Spleen (tissue), 7 donors: ENCODE measurements around the gene EDIL3.

Experiments
- POLR2A ChIP-seq, 3 donors: fragments of 450-650 bp; IDR thresholded peaks; one replicate each; pipeline ENCODE4 v1.5.1; 2017; ENCODE audit warnings: antibody characterized with exemption in 3 of 3, mild to moderate bottlenecking in 1 of 3
- TF ChIP-seq, protein P1 (sequence below), 11 experiments: fragments of 200-600 bp in 7 of 11; fragments of 450-650 bp in 4 of 11; sonication (generic) in 4 of 11; IDR thresholded peaks in 8 of 11; conservative IDR thresholded peaks in 3 of 11; 1 replicate in 7 of 11; 2 replicates in 4 of 11; pipeline versions ENCODE4 v1.4.0 to v1.8.0; 2016 to 2021; ENCODE audit warnings: antibody characterized with exemption in 11 of 11, inconsistent platforms in 4 of 11, mild to moderate bottlenecking in 1 of 11
- donor health status: DM: no; HTN: no; CAD: no; lungs with moderate emphysema.
- donor health status: DM: no; HTN: no; CAD: no.
- donor health status: DM: no; HTN: no; CAD: no.

DNA sequence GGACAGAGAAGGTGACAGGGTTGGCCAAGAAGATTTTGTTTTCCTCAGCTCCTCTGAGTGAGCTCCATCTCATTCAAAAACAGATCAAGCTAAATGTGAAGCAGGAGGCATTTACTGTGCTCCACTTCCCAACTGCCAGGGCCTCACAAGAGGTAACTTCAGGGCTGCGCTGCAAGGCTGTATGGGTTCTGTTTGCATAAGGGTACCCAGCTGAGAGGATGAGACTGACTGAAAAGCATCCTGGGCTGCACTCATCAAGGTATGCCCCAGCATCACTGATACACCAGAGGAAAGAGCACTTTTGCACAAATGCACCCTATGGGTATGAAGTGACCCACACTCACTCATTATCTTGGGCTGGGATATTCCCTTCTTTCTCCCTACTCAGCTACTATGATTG lies 347.8 kb downstream of the EDIL3 start:
- TF ChIP-seq, protein P1, sequence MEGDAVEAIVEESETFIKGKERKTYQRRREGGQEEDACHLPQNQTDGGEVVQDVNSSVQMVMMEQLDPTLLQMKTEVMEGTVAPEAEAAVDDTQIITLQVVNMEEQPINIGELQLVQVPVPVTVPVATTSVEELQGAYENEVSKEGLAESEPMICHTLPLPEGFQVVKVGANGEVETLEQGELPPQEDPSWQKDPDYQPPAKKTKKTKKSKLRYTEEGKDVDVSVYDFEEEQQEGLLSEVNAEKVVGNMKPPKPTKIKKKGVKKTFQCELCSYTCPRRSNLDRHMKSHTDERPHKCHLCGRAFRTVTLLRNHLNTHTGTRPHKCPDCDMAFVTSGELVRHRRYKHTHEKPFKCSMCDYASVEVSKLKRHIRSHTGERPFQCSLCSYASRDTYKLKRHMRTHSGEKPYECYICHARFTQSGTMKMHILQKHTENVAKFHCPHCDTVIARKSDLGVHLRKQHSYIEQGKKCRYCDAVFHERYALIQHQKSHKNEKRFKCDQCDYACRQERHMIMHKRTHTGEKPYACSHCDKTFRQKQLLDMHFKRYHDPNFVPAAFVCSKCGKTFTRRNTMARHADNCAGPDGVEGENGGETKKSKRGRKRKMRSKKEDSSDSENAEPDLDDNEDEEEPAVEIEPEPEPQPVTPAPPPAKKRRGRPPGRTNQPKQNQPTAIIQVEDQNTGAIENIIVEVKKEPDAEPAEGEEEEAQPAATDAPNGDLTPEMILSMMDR (IDR thresholded peaks at IDR 0.05 in 8 of 11, conservative IDR thresholded peaks at IDR 0.05 in 3 of 11) = no peak
- TF ChIP-seq POLR2A (IDR thresholded peaks at IDR 0.05) = no peak
